NCI-H2081 treated with DMSO at 0.1 percent for 48 hours (cell line): Measurements from ENCODE around the gene ADCYAP1.
"Not testable (repeated sequence)": the region's sequence is repeated elsewhere in the genome, so short reads cannot be mapped to it uniquely, and the experiment has no call there.

Experiments
- DNase-seq: peaks from one replicate; lab custom pipeline; 2025; lab: John Stamatoyannopoulos, UW

Gene ADCYAP1

GRCh38 chr18:904218-905090 is at the start of gene ADCYAP1:
TSS of gene ADCYAP1 (plus strand) at chr18:904871. CDS start at chr18:905387, 516 bp downstream.
- DNase-seq: no peak

DNA sequence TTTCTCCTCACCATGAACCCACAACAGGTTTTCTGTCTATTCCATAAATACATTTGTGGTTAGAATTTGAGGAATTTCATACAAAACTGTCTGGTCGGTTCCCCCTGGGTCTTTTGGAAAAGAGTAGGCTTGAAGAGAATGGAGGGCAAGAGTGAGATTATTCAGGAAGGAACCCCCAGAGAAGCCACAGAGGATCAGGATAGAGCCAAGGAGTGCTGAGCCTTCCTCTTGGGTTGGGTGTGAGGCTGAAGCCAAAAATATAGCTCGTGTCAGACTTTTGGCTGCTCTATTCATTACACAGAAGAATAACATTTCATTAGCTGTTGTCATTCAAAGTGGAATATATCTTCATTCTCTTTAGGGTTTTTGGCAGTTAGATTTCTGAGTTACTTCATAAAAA is 46.7 kb upstream of the ADCYAP1 start:
- no peak for DNase-seq

GRCh38 chr18:864872-865273 is 39.8 kb upstream of the ADCYAP1 start:
- no peak for DNase-seq

DNA sequence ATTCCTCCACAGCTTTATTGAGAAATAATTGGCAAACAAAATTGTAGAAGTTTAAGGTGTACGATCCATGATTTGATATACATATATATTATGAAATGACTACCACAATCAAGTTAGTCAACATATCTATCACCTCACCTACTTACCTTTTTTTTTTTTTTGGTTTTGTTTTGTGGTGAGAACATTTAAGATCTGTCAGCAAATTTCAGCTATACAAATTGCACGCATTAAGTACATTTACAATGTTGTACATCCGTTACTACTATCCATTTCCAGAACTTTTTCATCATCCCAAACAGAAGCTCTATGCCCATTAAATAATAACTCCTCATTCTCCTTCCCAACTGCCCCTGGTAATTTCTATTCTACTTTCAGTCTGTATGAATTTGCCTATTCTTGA is 37.4 kb upstream of the ADCYAP1 start:
- DNase-seq: no peak

GRCh38 chr18:873426-873825 is 31.2 kb upstream of the ADCYAP1 start:
- DNase-seq: not testable (repeated sequence)

DNA sequence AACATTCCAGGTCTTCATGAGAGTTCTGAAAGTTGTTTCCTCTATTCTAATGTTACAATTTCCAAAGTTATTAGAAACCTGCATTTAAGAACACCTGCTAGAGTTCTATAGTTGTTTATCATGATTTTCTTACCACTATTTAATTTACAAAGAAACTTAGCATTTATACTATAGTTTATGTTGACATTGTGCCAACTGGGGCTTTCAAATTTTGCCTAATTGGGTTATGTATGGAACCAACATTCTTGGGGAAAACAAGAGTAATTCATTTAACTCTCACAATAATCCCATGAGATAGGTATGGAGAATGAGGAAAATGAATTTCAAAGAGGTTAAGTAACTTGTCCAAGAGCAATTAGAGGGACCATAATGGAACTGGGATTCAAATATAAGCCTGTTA is 28.8 kb upstream of the ADCYAP1 start:
- DNase-seq: no peak

- no peak for DNase-seq
Observed at GRCh38 chr18:877238-877637, 27.4 kb upstream of the ADCYAP1 start.

- DNase-seq: no peak
Observed at GRCh38 chr18:886076-886475, 18.6 kb upstream of the ADCYAP1 start.

- no peak for DNase-seq
Observed at GRCh38 chr18:887716-888115, 17.0 kb upstream of the ADCYAP1 start.

- DNase-seq: no peak
Observed at GRCh38 chr18:892316-892715, 12.4 kb upstream of the ADCYAP1 start.

GRCh38 chr18:896315-896714 is 8.4 kb upstream of the ADCYAP1 start:
- DNase-seq: no peak

GRCh38 chr18:901761-902160 is 2.9 kb upstream of the ADCYAP1 start:
- DNase-seq: no peak

GRCh38 chr18:902229-902628 is 2.4 kb upstream of the ADCYAP1 start:
- DNase-seq: no peak

DNA sequence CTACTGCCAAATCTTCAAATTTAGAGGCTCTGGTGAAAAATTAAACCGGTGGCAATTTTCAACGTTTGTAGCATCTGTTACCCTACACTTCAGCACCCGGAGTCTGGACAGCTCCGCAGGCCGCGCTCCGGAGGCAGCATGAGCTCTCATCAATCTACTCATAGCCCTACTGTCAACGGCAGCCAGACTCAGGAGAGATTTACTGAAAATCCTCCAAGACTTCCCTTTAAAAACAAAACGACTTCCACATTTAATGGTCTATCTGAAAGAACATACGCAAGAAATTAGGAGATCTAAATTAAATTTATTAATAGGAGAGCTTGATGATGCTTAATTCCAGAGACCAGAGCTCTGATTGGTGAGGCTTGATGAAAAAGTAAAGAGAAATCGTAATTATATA is 970 bp upstream of the ADCYAP1 start:
- no peak for DNase-seq

DNA sequence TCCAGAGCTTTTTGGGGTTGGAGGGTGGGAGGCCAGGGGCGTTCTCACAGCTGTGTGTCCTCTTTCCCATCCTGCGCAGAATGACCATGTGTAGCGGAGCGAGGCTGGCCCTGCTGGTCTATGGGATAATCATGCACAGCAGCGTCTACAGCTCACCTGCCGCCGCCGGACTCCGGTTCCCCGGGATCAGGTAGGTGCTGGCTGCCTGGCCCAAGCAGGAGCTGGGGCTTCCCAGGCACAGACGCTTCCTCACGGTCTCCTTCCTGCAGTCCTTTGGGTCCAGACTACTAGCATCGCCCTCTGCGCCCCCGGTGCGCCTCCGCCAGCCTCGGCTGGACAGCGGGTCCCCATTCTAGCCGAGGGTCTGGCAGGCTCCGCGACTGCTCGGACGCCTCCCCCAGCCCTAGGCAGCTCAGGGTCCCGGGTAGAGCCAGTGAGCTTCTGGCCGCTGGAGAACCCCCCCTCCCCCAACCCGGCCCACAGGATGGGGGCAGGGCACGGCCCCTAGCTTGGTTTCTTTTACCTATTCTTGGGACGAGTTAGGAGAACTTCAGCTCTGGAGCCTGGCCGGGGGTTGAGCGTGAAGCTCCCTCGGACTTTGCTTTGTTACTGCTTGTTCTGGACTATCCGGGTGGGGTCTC is 756 bp downstream of the ADCYAP1 start:
- DNase-seq: no peak

- no peak for DNase-seq
Observed at GRCh38 chr18:905948-906415, 1.3 kb downstream of the ADCYAP1 start.

DNA sequence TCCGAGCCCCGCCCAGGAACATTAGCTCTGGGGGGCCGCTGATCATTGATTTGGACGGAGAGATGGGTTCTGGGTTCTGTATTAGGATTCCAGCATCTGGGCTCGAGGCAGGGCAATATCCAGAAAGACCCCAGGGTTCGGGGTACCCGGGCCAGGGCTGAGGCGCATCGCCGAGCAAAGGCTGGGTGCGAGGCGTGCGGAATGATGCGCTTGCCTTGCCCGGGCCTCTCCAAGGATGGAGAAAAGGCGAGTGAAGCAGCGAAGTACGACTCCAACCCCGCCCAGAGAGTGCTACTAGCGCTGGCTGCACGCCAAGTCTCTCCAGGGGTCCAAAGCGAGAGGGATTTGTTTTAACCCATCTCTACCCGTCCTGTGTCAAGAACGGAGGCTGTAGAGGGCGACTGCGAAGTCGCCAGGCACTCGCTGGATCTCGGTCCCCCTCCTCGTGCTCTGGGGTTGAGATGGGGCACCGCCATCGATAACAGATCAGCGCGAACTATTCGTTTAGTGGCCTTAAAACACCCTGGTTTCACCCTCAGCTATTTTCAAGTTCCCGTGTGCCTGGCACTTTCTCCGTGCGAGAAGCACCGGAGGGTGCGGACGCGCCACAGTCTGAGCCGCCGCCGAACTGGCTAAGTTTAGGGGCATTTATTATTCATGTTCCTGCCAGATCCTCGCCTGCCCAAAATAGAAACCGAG is 1.9 kb downstream of the ADCYAP1 start:
- no peak for DNase-seq

GRCh38 chr18:907115-907884 is 2.6 kb downstream of the ADCYAP1 start:
- no peak for DNase-seq

DNA sequence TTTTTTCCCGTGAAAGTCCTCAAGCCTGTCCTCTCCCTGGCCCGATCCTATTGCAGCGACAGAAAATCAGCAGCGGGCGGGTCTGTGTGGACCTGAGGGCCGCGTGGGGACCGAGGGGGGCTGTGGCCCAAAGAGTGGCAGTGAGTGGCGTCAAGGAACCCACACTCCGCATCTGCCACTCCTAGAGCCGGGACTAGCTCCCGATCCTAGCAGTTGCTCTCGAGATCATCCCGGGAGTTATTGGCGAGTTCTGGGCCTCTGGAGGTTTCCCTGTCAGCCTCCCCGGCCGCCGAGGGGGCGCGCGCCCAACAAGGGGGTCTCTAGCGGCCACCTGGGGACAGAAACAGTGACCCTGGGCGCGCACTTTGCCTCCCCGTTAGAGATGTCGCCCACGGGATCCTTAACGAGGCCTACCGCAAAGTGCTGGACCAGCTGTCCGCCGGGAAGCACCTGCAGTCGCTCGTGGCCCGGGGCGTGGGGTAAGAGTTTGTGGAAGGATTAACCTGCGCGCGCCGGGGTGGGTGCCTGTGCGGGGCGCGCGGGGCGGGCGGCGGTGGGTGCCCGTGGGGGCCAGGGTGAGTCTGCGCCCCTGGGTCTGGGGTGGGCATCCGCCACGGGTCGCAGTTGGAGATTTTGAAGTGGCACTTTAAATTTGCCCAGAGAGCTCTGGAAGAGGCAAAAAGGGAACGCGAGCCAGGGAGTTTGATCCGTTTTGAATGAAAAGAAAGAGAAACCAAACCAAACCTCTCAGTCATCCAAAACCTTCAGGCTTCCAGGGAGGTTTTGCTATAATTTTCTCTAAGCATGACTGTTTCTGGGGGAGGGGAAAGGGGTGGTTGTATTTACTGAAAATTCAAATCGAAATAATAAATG is 3.5 kb downstream of the ADCYAP1 start:
- DNase-seq: no peak

GRCh38 chr18:908758-909724 is 4.4 kb downstream of the ADCYAP1 start:
- DNase-seq: no peak
